IMR-90 (cell line): Measurements from ENCODE around the gene PLIN5. TPM values are rescaled to one million over a fixed set of nuclear protein-coding genes. Genes with fewer than 3 reads are reported as not detected.

Experiments
- ATAC-seq: fragments of 200-7000 bp; cut with Tn5 transposase; 2 replicates; pipeline ENCODE4 v1.9.1; 2020; ENCODE audit warnings: low read depth, mild to moderate bottlenecking, moderate library complexity
- BruUV-seq: library from RNA; stranded (reverse); fragments of 400-500 nt; replicated peaks from 2 replicates; lab custom pipeline; 2021; lab: Mats Ljungman, UMichigan
- CTCF ChIA-PET: fragments of 300-600 bp; formaldehyde crosslinking; extraction: SDS; loops from one replicate; lab custom pipeline; 2021; ENCODE audit warnings: antibody characterized with exemption; lab: Yijun Ruan, JAX
- POLR2A ChIA-PET: fragments of 300-600 bp; sonication (Branson Sonifier 250); formaldehyde crosslinking; loops from one replicate; lab custom pipeline; 2022; ENCODE audit warnings: antibody characterized with exemption; ENCODE audit not compliant: unreplicated experiment; lab: Charles Lee
- DNase-seq: peaks from one replicate; pipeline ENCODE4 v3.0.0; 2013
- H2AFZ ChIP-seq: replicated peaks from 2 replicates; pipeline ENCODE3; 2013; ENCODE audit warnings: low read length, mild to moderate bottlenecking; ENCODE audit not compliant: poor library complexity
- H2AK5ac ChIP-seq: 2 replicates; pipeline ENCODE4 v1.6.1; 2013; ENCODE audit warnings: low read depth, low read length, inconsistent platforms
- H2AK9ac ChIP-seq: replicated peaks from 2 replicates; pipeline ENCODE3; 2013; ENCODE audit warnings: mild to moderate bottlenecking, low read depth, low read length, moderate library complexity; ENCODE audit not compliant: poor library complexity
- H2BK120ac ChIP-seq: 2 replicates; pipeline ENCODE4 v1.6.1; 2013; ENCODE audit warnings: low read depth, low read length, inconsistent platforms
- H2BK15ac ChIP-seq: 3 replicates; pipeline ENCODE4 v1.6.1; 2013; ENCODE audit warnings: low read depth, low read length, inconsistent platforms
- H2BK20ac ChIP-seq: 2 replicates; pipeline ENCODE4 v1.6.1; 2013; ENCODE audit warnings: low read depth, mild to moderate bottlenecking, inconsistent platforms, low read length, moderate library complexity
- H2BK5ac ChIP-seq: 2 replicates; pipeline ENCODE4 v1.6.1; 2013; ENCODE audit warnings: mild to moderate bottlenecking, low read depth, low read length, inconsistent platforms; ENCODE audit not compliant: poor library complexity, severe bottlenecking
- H3K14ac ChIP-seq: replicated peaks from 2 replicates; pipeline ENCODE4 v1.6.1; 2013; ENCODE audit warnings: low read depth, low read length, inconsistent platforms
- H3K18ac ChIP-seq: 2 replicates; pipeline ENCODE4 v1.6.1; 2013; ENCODE audit warnings: low read depth, low read length, control low read depth
- H3K23ac ChIP-seq: 2 replicates; pipeline ENCODE4 v1.6.1; 2013; ENCODE audit warnings: low read depth, low read length, inconsistent platforms
- H3K27ac ChIP-seq: 2 replicates; pipeline ENCODE4 v1.5.1; 2013; ENCODE audit warnings: mild to moderate bottlenecking, control low read depth, low read length; ENCODE audit not compliant: insufficient read depth
- H3K27me3 ChIP-seq: 2 replicates; pipeline ENCODE4 v1.6.1; 2013; ENCODE audit warnings: low read length; ENCODE audit not compliant: control insufficient read depth, insufficient read depth
- H3K36me3 ChIP-seq: 2 replicates; pipeline ENCODE4 v1.6.1; 2013; ENCODE audit warnings: low read length, mixed read lengths; ENCODE audit not compliant: control insufficient read depth, insufficient read depth
- H3K4ac ChIP-seq: 2 replicates; pipeline ENCODE4 v1.6.1; 2013; ENCODE audit warnings: low read depth, low read length, inconsistent platforms
- H3K4me1 ChIP-seq: 2 replicates; pipeline ENCODE4 v1.6.1; 2013; ENCODE audit warnings: low read length, mixed read lengths; ENCODE audit not compliant: control insufficient read depth, insufficient read depth
- H3K4me2 ChIP-seq: 2 replicates; pipeline ENCODE4 v1.6.1; 2013; ENCODE audit warnings: low read depth, mild to moderate bottlenecking, control low read depth, low read length, moderate library complexity
- H3K4me3 ChIP-seq: 2 replicates; pipeline ENCODE4 v1.5.1; 2013; ENCODE audit warnings: low read depth, mild to moderate bottlenecking, control low read depth, low read length, moderate library complexity; ENCODE audit not compliant: insufficient read depth
- H3K56ac ChIP-seq: 2 replicates; pipeline ENCODE4 v1.6.1; 2013; ENCODE audit warnings: low read length, inconsistent platforms; ENCODE audit not compliant: insufficient read depth; ENCODE audit errors: extremely low read depth
- H3K79me1 ChIP-seq, 2 experiments: 2 replicates each; pipeline ENCODE4 v1.6.1; 2013; ENCODE audit warnings: low read length in 2 of 2, inconsistent platforms in 1 of 2, low read depth in 1 of 2
- H3K9ac ChIP-seq: 2 replicates; pipeline ENCODE4 v1.6.1; 2013; ENCODE audit warnings: low read depth, low read length, control low read depth
- H3K9me1 ChIP-seq: 2 replicates; pipeline ENCODE4 v1.6.1; 2013; ENCODE audit warnings: low read length, inconsistent platforms; ENCODE audit not compliant: insufficient read depth
- H3K9me3 ChIP-seq: 2 replicates; pipeline ENCODE4 v1.6.1; 2013; ENCODE audit warnings: low read length; ENCODE audit not compliant: control insufficient read depth, insufficient read depth
- H4K20me1 ChIP-seq: 2 replicates; pipeline ENCODE4 v1.6.1; 2013; ENCODE audit warnings: low read length, inconsistent platforms; ENCODE audit not compliant: insufficient read depth
- H4K5ac ChIP-seq: 2 replicates; pipeline ENCODE4 v1.6.1; 2013; ENCODE audit warnings: mild to moderate bottlenecking, low read depth, low read length, control low read depth
- H4K8ac ChIP-seq, 2 experiments: 2 replicates each; pipeline ENCODE4 v1.6.1; 2013; ENCODE audit warnings: low read depth in 2 of 2, low read length in 2 of 2, control low read depth in 1 of 2, inconsistent platforms in 1 of 2
- H4K91ac ChIP-seq: 2 replicates; pipeline ENCODE4 v1.6.1; 2013; ENCODE audit warnings: low read depth, low read length, inconsistent platforms; ENCODE audit not compliant: insufficient read depth
- CTCF ChIP-seq: conservative IDR thresholded peaks from 2 replicates; pipeline ENCODE4 v1.5.1; 2012; ENCODE audit warnings: mild to moderate bottlenecking, low read depth, low read length, improper control_type of control experiment
- RAD21 ChIP-seq: IDR thresholded peaks from 2 replicates; pipeline ENCODE4 v1.6.1; 2012; ENCODE audit warnings: low read length, improper control_type of control experiment
- WGBS, 2 experiments: methylation state at CpG; one replicate each; pipeline versions ENCODE4 v1.1.5 to v1.1.7; 2013; ENCODE audit warnings: missing lambda C conversion rate in 2 of 2; ENCODE audit not compliant: insufficient read length in 1 of 2; ENCODE audit errors: extremely low coverage in 2 of 2; 5-methylcytosine and 5-hydroxymethylcytosine counted together
- dilution Hi-C: fragments of 300-500 bp; cut with HindIII; formaldehyde crosslinking; loops from one replicate; pipeline ENCODE4 v1.14.3; 2018; ENCODE audit warnings: low sequenced_read_pairs; ENCODE audit not compliant: unreplicated experiment
- in situ Hi-C: fragments of 300-500 bp; cut with MboI; formaldehyde crosslinking; loops from 3 replicates; pipeline ENCODE4 v1.14.3; 2019; ENCODE audit warnings: low sequenced_read_pairs, inconsistent platforms, mixed read lengths
- intact Hi-C: fragments of 100-400 bp; cut with micrococcal nuclease; formaldehyde crosslinking; loops from 2 replicates; pipeline ENCODE4 v1.10.0; 2022
- polyA plus RNA-seq, 3 experiments: library from polyadenylated mRNA; depleted of rRNA; stranded (reverse); fragments of >200 nt; gene quantifications; 2 replicates each; pipeline ENCODE4 v1.2.3, GENCODE V29; 2012; ENCODE audit warnings: low replicate concordance in 1 of 3
- total RNA-seq: library from RNA; depleted of rRNA; stranded (reverse); fragments of >200 nt; gene quantifications from 2 replicates; pipeline ENCODE4 v1.2.3, GENCODE V29; 2012

The PLIN5 gene
- total and polyA plus RNA-seq, 2 of the 4 experiments (the other 2 are of a cell fraction): not detected

- Histone ChIP-seq H3K9me3 (no peaks in the 10 kb centered on the region), H2BK5ac (no peak overlapping the region), H3K4me1 (no peaks in the 10 kb centered on the region), H2AK9ac (no peak overlapping the region), H4K8ac (no peak overlapping the region), H2AK5ac (no peak overlapping the region), H2BK120ac (no peak overlapping the region), H3K4me2 (no peak overlapping the region), H3K36me3 (peaks cover 76% of the 10 kb centered on the region), H3K27ac (no peak overlapping the region), H2AFZ (no peak overlapping the region), H3K23ac (no peak overlapping the region), H3K14ac (no peak overlapping the region), H3K9ac (no peak overlapping the region), H2BK15ac (no peak overlapping the region), H3K4ac (no peak overlapping the region), H3K4me3 (no peak overlapping the region), H4K91ac (no peak overlapping the region), H3K9me1 (peaks cover 13% of the 10 kb centered on the region), H2BK20ac (no peak overlapping the region), H3K79me1 (peaks cover 7 to 15% of the 10 kb centered on the region in 2 experiments), H3K27me3 (no peaks in the 10 kb centered on the region), H4K20me1 (peaks cover 14% of the 10 kb centered on the region; the same call in 1 of the 2 replicates), H3K18ac (no peak overlapping the region), H4K5ac (no peak overlapping the region), H3K56ac (no peak overlapping the region)
- in situ Hi-C loops (no loop called here), intact Hi-C loops (no loop called here), dilution Hi-C loops (no loop called here)
- no TSS peak for BruUV-seq
- TF ChIP-seq RAD21: no peak
- TF ChIP-seq CTCF: peak; percentile 8; the same call in 1 of the 2 replicates
- ATAC-seq: no peak
- CTCF ChIA-PET: no interaction called here
- DNase-seq: no peak
- 97% methylated on average over 6 of the region's 12 CpGs; no CpG with 5 or more reads in 1 of the 2 experiments for WGBS, 2 experiments
- POLR2A ChIA-PET: no interaction called here
These were observed 39.6 kb downstream of the PLIN5 start for GRCh38 chr19:4495471-4495870.
